HG03432 (cell line): ENCODE measurements around the gene MIEN1.
"Not testable (repeated sequence)": the region's sequence is repeated elsewhere in the genome, so short reads cannot be mapped to it uniquely, and the experiment has no call there.

Experiments
- ATAC-seq: cut with Tn5 transposase; IDR thresholded peaks from one replicate; pipeline ENCODE4 v1.9.1; 2021; ENCODE audit warnings: mild to moderate bottlenecking, moderate library complexity; ENCODE audit not compliant: unreplicated experiment

The MIEN1 gene

GRCh38 chr17:39701012-39701783 lies 29.1 kb downstream of the MIEN1 start:
- no peak for ATAC-seq

GRCh38 chr17:39700148-39700987 lies 30.0 kb downstream of the MIEN1 start:
- ATAC-seq, result no peak

- ATAC-seq, result no peak
These were observed 30.5 kb downstream of the MIEN1 start, which contains the start of gene ERBB2 for GRCh38 chr17:39699818-39700147. ERBB2 (plus strand) TSS chr17:39700064; CDS start chr17:39700239, 175 bp downstream.

GRCh38 chr17:39699157-39699817 lies 31.0 kb downstream of the MIEN1 start:
- not testable (repeated sequence) for ATAC-seq

- no peak for ATAC-seq
These were observed 32.4 kb downstream of the MIEN1 start for GRCh38 chr17:39697961-39698360.

GRCh38 chr17:39696731-39697130 lies 33.6 kb downstream of the MIEN1 start:
- ATAC-seq, result no peak

GRCh38 chr17:39695089-39695474 lies 35.2 kb downstream of the MIEN1 start:
- ATAC-seq, result no peak

GRCh38 chr17:39694593-39694992 lies 35.7 kb downstream of the MIEN1 start:
- ATAC-seq, result no peak

GRCh38 chr17:39688945-39689344 lies 41.4 kb downstream of the MIEN1 start:
- no peak for ATAC-seq

- no peak for ATAC-seq
These were observed 41.9 kb downstream of the MIEN1 start for GRCh38 chr17:39688475-39688835.

- peak; percentile 88 for ATAC-seq
These were observed 42.5 kb downstream of the MIEN1 start, which contains the start of gene PGAP3 for GRCh38 chr17:39687546-39688474. PGAP3 (minus strand) TSS chr17:39688057; CDS start chr17:39688014, 43 bp downstream.

GRCh38 chr17:39687101-39687545 lies 43.2 kb downstream of the MIEN1 start:
- no peak for ATAC-seq

GRCh38 chr17:39684369-39685192 lies 45.8 kb downstream of the MIEN1 start:
- no peak for ATAC-seq

GRCh38 chr17:39683295-39683939 lies 46.9 kb downstream of the MIEN1 start:
- no peak for ATAC-seq

GRCh38 chr17:39679521-39680192 lies 50.7 kb downstream of the MIEN1 start:
- no peak for ATAC-seq
